ENCODE results near the gene LRRC1.

- TF ChIP-seq POLR2AphosphoS5 (IDR thresholded peaks at IDR 0.05; ENCODE audit: low read depth), result no peak
- TF ChIP-seq CREB1 (CRISPR knock-in tag; IDR thresholded peaks at IDR 0.05; ENCODE audit: low read depth), result no peak
- TF ChIP-seq, protein P1, sequence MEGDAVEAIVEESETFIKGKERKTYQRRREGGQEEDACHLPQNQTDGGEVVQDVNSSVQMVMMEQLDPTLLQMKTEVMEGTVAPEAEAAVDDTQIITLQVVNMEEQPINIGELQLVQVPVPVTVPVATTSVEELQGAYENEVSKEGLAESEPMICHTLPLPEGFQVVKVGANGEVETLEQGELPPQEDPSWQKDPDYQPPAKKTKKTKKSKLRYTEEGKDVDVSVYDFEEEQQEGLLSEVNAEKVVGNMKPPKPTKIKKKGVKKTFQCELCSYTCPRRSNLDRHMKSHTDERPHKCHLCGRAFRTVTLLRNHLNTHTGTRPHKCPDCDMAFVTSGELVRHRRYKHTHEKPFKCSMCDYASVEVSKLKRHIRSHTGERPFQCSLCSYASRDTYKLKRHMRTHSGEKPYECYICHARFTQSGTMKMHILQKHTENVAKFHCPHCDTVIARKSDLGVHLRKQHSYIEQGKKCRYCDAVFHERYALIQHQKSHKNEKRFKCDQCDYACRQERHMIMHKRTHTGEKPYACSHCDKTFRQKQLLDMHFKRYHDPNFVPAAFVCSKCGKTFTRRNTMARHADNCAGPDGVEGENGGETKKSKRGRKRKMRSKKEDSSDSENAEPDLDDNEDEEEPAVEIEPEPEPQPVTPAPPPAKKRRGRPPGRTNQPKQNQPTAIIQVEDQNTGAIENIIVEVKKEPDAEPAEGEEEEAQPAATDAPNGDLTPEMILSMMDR (conservative IDR thresholded peaks at IDR 0.05; ENCODE audit: low read depth in 2 of 2), result no peak
- no peak for TF ChIP-seq ZNF462 (CRISPR knock-in tag; IDR thresholded peaks at IDR 0.05)
- no peak for TF ChIP-seq STAT1 (IDR thresholded peaks at IDR 0.05; ENCODE audit: unreplicated experiment)
- TF ChIP-seq, protein P2, sequence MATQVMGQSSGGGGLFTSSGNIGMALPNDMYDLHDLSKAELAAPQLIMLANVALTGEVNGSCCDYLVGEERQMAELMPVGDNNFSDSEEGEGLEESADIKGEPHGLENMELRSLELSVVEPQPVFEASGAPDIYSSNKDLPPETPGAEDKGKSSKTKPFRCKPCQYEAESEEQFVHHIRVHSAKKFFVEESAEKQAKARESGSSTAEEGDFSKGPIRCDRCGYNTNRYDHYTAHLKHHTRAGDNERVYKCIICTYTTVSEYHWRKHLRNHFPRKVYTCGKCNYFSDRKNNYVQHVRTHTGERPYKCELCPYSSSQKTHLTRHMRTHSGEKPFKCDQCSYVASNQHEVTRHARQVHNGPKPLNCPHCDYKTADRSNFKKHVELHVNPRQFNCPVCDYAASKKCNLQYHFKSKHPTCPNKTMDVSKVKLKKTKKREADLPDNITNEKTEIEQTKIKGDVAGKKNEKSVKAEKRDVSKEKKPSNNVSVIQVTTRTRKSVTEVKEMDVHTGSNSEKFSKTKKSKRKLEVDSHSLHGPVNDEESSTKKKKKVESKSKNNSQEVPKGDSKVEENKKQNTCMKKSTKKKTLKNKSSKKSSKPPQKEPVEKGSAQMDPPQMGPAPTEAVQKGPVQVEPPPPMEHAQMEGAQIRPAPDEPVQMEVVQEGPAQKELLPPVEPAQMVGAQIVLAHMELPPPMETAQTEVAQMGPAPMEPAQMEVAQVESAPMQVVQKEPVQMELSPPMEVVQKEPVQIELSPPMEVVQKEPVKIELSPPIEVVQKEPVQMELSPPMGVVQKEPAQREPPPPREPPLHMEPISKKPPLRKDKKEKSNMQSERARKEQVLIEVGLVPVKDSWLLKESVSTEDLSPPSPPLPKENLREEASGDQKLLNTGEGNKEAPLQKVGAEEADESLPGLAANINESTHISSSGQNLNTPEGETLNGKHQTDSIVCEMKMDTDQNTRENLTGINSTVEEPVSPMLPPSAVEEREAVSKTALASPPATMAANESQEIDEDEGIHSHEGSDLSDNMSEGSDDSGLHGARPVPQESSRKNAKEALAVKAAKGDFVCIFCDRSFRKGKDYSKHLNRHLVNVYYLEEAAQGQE (IDR thresholded peaks at IDR 0.05; ENCODE audit: unreplicated experiment), result no peak
- no peak for TF ChIP-seq EZH2phosphoT487 (IDR thresholded peaks at IDR 0.05; ENCODE audit: unreplicated experiment)
Observed at GRCh38 chr6:53811746-53812145, 16.9 kb downstream of the LRRC1 start.
